Gastrocnemius medialis (tissue), 4 donors: ENCODE measurements around the gene CFAP100. TPM values are rescaled to one million over a fixed set of nuclear protein-coding genes. Genes with fewer than 3 reads are reported as not detected.
A peak's percentile ranks its signal among the peaks of the same experiment; 100 is the strongest.

Experiments used
- ATAC-seq, 2 donors: fragments of 150-250 bp; one replicate each; pipeline ENCODE4 v1.9.1; 2016
- DNase-seq, 2 donors: peaks; one replicate each; pipeline ENCODE4 v3.0.0-alpha.2; 2019
- H3K27ac ChIP-seq, 4 donors: fragments of 200-600 bp; sonication (generic); 1 replicate in 1 of 4; 2 replicates in 3 of 4; pipeline ENCODE4 v1.5.1; 2016 to 2018; ENCODE audit warnings: mild to moderate bottlenecking in 2 of 4, moderate library complexity in 1 of 4
- H3K27me3 ChIP-seq, 3 donors: fragments of 200-600 bp; sonication (generic) in 2 of 3; 1 replicate in 1 of 3; 2 replicates in 2 of 3; pipeline versions ENCODE4 v1.5.1 to v1.6.0; 2016 to 2019; ENCODE audit warnings: mild to moderate bottlenecking in 1 of 3, moderate library complexity in 1 of 3
- H3K36me3 ChIP-seq, 2 donors: fragments of 200-600 bp; sonication (generic) in 1 of 2; one replicate each; pipeline ENCODE4 v1.5.1; 2017 to 2018
- H3K4me1 ChIP-seq, 2 donors: fragments of 200-600 bp; sonication (generic) in 1 of 2; one replicate each; pipeline ENCODE4 v1.5.1; 2016 to 2017; ENCODE audit warnings: mild to moderate bottlenecking in 2 of 2
- H3K4me3 ChIP-seq, 4 donors: fragments of 200-600 bp; sonication (generic) in 3 of 4; 1 replicate in 1 of 4; 2 replicates in 3 of 4; pipeline ENCODE4 v1.5.1; 2016 to 2019; ENCODE audit warnings: mild to moderate bottlenecking in 2 of 4
- H3K9me3 ChIP-seq, 3 donors: fragments of 200-600 bp; sonication (generic) in 2 of 3; 1 replicate in 1 of 3; 2 replicates in 2 of 3; pipeline ENCODE4 v1.5.1; 2016 to 2019
- POLR2A ChIP-seq, 2 donors: fragments of 450-650 bp; IDR thresholded peaks; one replicate each; pipeline ENCODE4 v1.6.1; 2017; ENCODE audit warnings: antibody characterized with exemption in 2 of 2, mild to moderate bottlenecking in 2 of 2, moderate library complexity in 2 of 2
- in situ Hi-C, 4 donors: fragments of 200-750 bp; cut with MboI; loops; one replicate each; pipeline versions ENCODE4 v1.15.0 to v1.8.0; 2017; ENCODE audit warnings: low sequenced_read_pairs in 4 of 4
- intact Hi-C: fragments of 100-400 bp; cut with DNase I; formaldehyde crosslinking; loops from one replicate; pipeline ENCODE4 v1.15.1; 2023; ENCODE audit warnings: low total_unique reads
- total RNA-seq, 4 donors: library from RNA; depleted of rRNA; stranded (reverse); fragments of >200 nt; gene quantifications; one replicate each; pipeline versions ENCODE4 v1.1.0 to v1.2.3, GENCODE V29; 2016
- TF ChIP-seq, protein P1 (sequence below), 5 experiments: fragments of 450-650 bp in 3 of 5; fragments of 200-600 bp in 2 of 5; sonication (generic) in 2 of 5; IDR thresholded peaks in 4 of 5; conservative IDR thresholded peaks in 1 of 5; 1 replicate in 4 of 5; 2 replicates in 1 of 5; pipeline ENCODE4 v1.5.1; 2016 to 2019; ENCODE audit warnings: antibody characterized with exemption in 5 of 5, mild to moderate bottlenecking in 3 of 5, moderate library complexity in 3 of 5

Gene CFAP100
- total RNA-seq, 4 donors from 2014 or later: not detected

DNA sequence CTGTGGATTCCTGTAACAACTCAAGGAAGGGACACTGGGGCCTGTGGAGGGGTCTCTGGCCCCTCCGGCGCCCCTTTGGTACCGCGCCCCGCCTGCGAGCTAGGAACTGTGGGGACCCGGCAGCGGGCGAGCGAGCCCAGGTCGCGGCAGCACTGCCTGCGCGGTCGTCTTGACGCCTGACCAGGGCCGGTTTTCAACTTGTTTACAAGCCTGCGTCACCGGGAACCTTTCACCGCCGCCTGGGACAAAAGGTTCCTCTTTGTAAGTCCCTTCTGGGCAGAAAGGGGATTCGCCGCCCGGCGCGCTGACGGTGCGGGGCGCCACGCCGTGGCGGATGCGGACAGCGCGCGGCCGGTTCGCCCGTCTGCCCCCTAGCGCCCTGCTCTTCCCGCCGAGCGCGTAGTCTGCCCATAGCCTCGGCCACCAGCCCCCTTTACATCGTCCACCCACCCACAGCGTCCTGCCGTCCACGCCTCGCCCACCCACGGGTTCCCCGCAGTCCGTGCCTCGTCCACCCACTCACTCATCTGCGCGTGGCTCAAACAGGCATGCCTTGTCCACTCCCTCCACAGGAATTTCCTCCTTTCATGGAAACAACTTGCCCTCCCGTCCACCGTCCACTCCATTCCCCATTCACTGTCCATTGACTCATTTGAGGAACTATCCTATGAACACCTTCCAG is 5.5 kb upstream of the CFAP100 start:
- DNase-seq (peak; percentile 98), ATAC-seq (peak; percentile 91 to 96)
- peak overlapping the region; percentile 33 to 52 (median 45) for H3K4me3 ChIP-seq
- peak overlapping the region; percentile 90 to 97 (median 90) for H3K27ac ChIP-seq
- intact Hi-C loops (loop anchor here (1.0 to 2.0 kb wide), 7 partner anchors 31 to 255 kb away; partner anchors contain the start of gene ZXDC), in situ Hi-C loops (loop anchor here (5.0 to 25.0 kb wide), 4 partner anchors 137 to 252 kb away; no protein-coding TSS in a partner anchor)
- peaks cover 0 to 2% (median 0%) of the 10 kb centered on the region in 3 donors for H3K27me3 ChIP-seq
- no peaks in the 10 kb centered on the region for H3K36me3 ChIP-seq
- peaks cover 9 to 14% of the 10 kb centered on the region in 2 donors for H3K4me1 ChIP-seq
- H3K9me3 ChIP-seq: no peaks in the 10 kb centered on the region
- TF ChIP-seq POLR2A (IDR thresholded peaks at IDR 0.05): peak; percentile 88 to 95
- TF ChIP-seq, protein P1, sequence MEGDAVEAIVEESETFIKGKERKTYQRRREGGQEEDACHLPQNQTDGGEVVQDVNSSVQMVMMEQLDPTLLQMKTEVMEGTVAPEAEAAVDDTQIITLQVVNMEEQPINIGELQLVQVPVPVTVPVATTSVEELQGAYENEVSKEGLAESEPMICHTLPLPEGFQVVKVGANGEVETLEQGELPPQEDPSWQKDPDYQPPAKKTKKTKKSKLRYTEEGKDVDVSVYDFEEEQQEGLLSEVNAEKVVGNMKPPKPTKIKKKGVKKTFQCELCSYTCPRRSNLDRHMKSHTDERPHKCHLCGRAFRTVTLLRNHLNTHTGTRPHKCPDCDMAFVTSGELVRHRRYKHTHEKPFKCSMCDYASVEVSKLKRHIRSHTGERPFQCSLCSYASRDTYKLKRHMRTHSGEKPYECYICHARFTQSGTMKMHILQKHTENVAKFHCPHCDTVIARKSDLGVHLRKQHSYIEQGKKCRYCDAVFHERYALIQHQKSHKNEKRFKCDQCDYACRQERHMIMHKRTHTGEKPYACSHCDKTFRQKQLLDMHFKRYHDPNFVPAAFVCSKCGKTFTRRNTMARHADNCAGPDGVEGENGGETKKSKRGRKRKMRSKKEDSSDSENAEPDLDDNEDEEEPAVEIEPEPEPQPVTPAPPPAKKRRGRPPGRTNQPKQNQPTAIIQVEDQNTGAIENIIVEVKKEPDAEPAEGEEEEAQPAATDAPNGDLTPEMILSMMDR (IDR thresholded peaks at IDR 0.05 in 4 of 5, conservative IDR thresholded peaks at IDR 0.05 in 1 of 5): peak; percentile 88 to 100 (median 99)

DNA sequence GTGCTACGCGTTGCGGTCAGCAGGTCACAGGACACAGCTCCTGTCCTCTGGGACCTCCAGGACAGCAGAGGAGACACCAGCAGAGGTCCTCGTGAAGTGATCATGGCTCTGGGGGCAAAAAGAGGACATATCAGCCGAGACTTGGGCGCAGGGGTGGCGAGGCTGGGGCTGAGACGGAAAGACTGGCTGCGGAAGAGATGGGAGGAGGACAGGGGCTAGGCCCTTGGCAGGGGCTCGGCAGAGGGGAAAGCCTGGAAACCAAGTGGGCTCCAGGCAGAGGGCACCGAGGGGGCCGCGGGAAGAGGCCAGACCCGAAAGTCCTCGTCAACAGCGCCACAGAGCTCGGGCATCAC is 4.9 kb upstream of the CFAP100 start:
- ATAC-seq (peak in 1 of 2 donors; percentile 7), DNase-seq (peak in 1 of 2 donors; percentile 38)
- Histone ChIP-seq H3K36me3 (no peaks in the 10 kb centered on the region), H3K4me3 (peak overlapping the region in 3 of 4 donors; percentile 41 to 52 (median 43)), H3K9me3 (no peaks in the 10 kb centered on the region), H3K4me1 (peaks cover 12 to 18% of the 10 kb centered on the region in 2 donors), H3K27ac (peak overlapping the region; percentile 90 to 97 (median 90)), H3K27me3 (peaks cover 0 to 3% (median 3%) of the 10 kb centered on the region in 3 donors)
- TF ChIP-seq, protein P1 (IDR thresholded peaks at IDR 0.05 in 4 of 5, conservative IDR thresholded peaks at IDR 0.05 in 1 of 5): no peak
- no peak for TF ChIP-seq POLR2A (IDR thresholded peaks at IDR 0.05)
- in situ Hi-C loops (loop anchor here (5.0 to 25.0 kb wide), 7 partner anchors 85 to 252 kb away; partner anchors contain the start of gene ZXDC (in 2 of the 4)), intact Hi-C loops (loop anchor here (1.0 to 2.0 kb wide), 7 partner anchors 31 to 255 kb away; partner anchors contain the start of gene ZXDC)

DNA sequence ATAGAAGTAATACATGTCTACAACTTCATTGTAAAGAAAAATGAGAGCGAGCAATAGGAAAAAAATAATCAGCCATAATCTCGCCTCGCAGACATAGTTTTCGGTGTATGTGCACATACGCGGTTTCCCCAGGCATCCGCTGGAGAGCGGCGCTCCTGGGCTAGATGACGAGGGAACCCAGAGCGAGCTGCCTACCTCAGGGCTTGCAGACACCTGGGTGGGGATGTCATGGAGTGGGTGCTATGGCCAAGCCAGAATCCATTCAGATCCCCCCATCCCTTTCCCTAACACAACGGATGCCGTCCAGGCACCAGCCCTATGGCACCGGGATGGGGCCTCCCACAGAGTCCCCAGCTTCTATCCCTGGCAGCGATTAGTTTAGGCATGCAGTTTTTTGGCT is 4.5 kb upstream of the CFAP100 start:
- intact Hi-C loops: no loop called here
- Histone ChIP-seq H3K36me3 (no peaks in the 10 kb centered on the region), H3K4me3 (no peak overlapping the region), H3K4me1 (peaks cover 14 to 18% of the 10 kb centered on the region in 2 donors), H3K9me3 (no peaks in the 10 kb centered on the region), H3K27ac (peak overlapping the region in 1 of 4 donors; percentile 91), H3K27me3 (peaks cover 0 to 7% (median 3%) of the 10 kb centered on the region in 3 donors)
- ATAC-seq (no peak), DNase-seq (no peak)
- TF ChIP-seq, protein P1 (IDR thresholded peaks at IDR 0.05 in 4 of 5, conservative IDR thresholded peaks at IDR 0.05 in 1 of 5): no peak
- TF ChIP-seq POLR2A (IDR thresholded peaks at IDR 0.05): no peak
- in situ Hi-C loops: loop anchor here (5.0 to 25.0 kb wide), 6 partner anchors 85 to 253 kb away; partner anchors contain the start of gene ZXDC (in 2 of the 4)

DNA sequence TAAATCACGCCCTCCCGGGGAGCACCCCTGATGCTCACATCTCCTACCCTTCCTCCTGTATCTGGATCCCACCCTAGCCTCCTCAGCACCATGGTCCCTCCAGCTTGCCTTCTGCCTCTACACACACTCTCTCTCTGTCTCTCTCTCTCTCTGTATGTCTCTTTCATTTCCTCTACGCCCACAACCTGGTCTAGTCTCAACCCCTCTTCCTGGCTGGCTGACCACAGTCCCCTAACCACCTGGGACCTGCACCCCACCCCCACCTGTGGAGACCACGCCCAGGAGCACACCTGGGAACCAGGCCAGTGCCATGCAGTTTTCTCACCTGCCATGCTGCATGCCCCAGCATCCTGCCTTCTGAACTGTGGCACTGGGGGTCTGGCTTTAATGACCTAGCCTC is 4.0 kb upstream of the CFAP100 start:
- H3K9me3 ChIP-seq: no peaks in the 10 kb centered on the region
- TF ChIP-seq, protein P1 (IDR thresholded peaks at IDR 0.05 in 4 of 5, conservative IDR thresholded peaks at IDR 0.05 in 1 of 5): no peak
- TF ChIP-seq POLR2A (IDR thresholded peaks at IDR 0.05): no peak
- no peak for DNase-seq
- ATAC-seq: no peak
- H3K4me1 ChIP-seq: peaks cover 14 to 18% of the 10 kb centered on the region in 2 donors
- H3K36me3 ChIP-seq: no peaks in the 10 kb centered on the region
- intact Hi-C loops (no loop called here), in situ Hi-C loops (loop anchor here (5.0 to 25.0 kb wide), 6 partner anchors 84 to 253 kb away; partner anchors contain the start of gene ZXDC (in 2 of the 4))
- no peak overlapping the region for H3K4me3 ChIP-seq
- H3K27me3 ChIP-seq: peaks cover 0 to 7% (median 3%) of the 10 kb centered on the region in 3 donors
- H3K27ac ChIP-seq: no peak overlapping the region
